ENCODE results near the gene PRKN. TPM values are rescaled to one million over a fixed set of nuclear protein-coding genes. Genes with fewer than 3 reads are reported as not detected.

Gene PRKN
- total RNA-seq, 1 experiment from 2014 or later: 1.2 TPM

DNA sequence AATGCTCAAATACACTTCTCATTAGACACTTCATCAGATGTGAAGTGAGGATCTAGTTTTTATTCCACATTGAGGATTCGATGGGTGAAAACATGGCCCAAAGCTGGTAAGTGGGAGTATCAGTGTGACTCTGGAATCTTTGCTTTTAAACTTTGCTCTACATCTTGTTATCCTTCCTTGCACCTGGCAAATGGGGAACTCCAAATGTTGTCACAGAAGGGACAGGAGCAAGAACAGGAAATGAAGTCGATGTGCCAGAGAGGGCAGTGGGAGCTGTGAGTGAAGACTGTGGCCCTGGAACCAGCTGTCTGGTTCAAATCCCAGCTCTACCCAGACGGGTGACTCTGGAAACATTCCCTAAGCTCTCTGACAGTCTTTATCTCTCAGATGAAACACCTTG is 1367.0 kb downstream of the PRKN start:
- intact Hi-C loops (cut with micrococcal nuclease; ENCODE audit: unreplicated experiment): no loop called here
- ChIA-PET CTCF (no interaction called here), POLR2A (ENCODE audit: low non-redundant PET) (no interaction called here)
- no peaks in the 10 kb centered on the region for H3K27me3 ChIP-seq (replicated peaks; ENCODE audit: insufficient read depth, low read depth, low read length, poor library complexity)
- no peaks in the 10 kb centered on the region for H3K36me3 ChIP-seq (ENCODE audit: insufficient read depth, low read length, poor library complexity, severe bottlenecking)
- H3K27ac ChIP-seq (ENCODE audit: low read depth, low read length, poor library complexity, severe bottlenecking): no peak overlapping the region
- H3K4me1 ChIP-seq (ENCODE audit: insufficient read depth, low read length, poor library complexity, severe bottlenecking): no peaks in the 10 kb centered on the region
- no peak overlapping the region for H3K4me3 ChIP-seq (ENCODE audit: low read depth, low read length, poor library complexity, severe bottlenecking)
- peaks cover 9% of the 10 kb centered on the region for H3K9me3 ChIP-seq (ENCODE audit: low read depth, low read length, poor library complexity, severe bottlenecking)
- BruUV-seq (replicated peaks): no TSS peak
- DNase-seq (ENCODE audit: low spot score): no peak
- TF ChIP-seq EZH2 (IDR thresholded peaks at IDR 0.05; ENCODE audit: borderline replicate concordance, low read depth, low read length, poor library complexity, severe bottlenecking): no peak
- no peak for TF ChIP-seq CTCF (conservative IDR thresholded peaks at IDR 0.05; ENCODE audit: low read depth, low read length)

DNA sequence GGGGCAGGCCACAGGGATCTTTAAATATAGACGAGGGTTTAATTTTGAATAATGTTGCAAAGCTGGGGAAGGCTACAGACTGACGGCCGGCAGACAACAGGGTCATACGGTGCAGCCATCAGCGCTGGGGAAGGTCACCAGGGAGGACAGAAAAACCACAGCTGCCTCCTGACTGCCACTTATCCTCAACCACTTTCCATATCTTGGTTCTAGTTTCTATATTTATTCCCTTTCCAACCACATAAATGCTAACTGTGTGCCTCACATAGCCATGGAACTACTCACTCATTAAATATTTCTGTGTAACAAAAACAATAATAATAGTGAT is 1368.0 kb downstream of the PRKN start:
- ChIA-PET CTCF (no interaction called here), POLR2A (ENCODE audit: low non-redundant PET) (no interaction called here)
- no peaks in the 10 kb centered on the region for H3K4me1 ChIP-seq (ENCODE audit: insufficient read depth, low read length, poor library complexity, severe bottlenecking)
- no peaks in the 10 kb centered on the region for H3K36me3 ChIP-seq (ENCODE audit: insufficient read depth, low read length, poor library complexity, severe bottlenecking)
- no peak for TF ChIP-seq CTCF (conservative IDR thresholded peaks at IDR 0.05; ENCODE audit: low read depth, low read length)
- TF ChIP-seq EZH2 (IDR thresholded peaks at IDR 0.05; ENCODE audit: borderline replicate concordance, low read depth, low read length, poor library complexity, severe bottlenecking): no peak
- H3K27ac ChIP-seq (ENCODE audit: low read depth, low read length, poor library complexity, severe bottlenecking): no peak overlapping the region
- no peak for DNase-seq (ENCODE audit: low spot score)
- no TSS peak for BruUV-seq (replicated peaks)
- no peak overlapping the region for H3K4me3 ChIP-seq (ENCODE audit: low read depth, low read length, poor library complexity, severe bottlenecking)
- intact Hi-C loops (cut with micrococcal nuclease; ENCODE audit: unreplicated experiment): no loop called here
- H3K27me3 ChIP-seq (replicated peaks; ENCODE audit: insufficient read depth, low read depth, low read length, poor library complexity): no peaks in the 10 kb centered on the region
- H3K9me3 ChIP-seq (ENCODE audit: low read depth, low read length, poor library complexity, severe bottlenecking): peaks cover 9% of the 10 kb centered on the region

- intact Hi-C loops (cut with micrococcal nuclease; ENCODE audit: unreplicated experiment): no loop called here
- no peak overlapping the region for H3K4me3 ChIP-seq (ENCODE audit: low read depth, low read length, poor library complexity, severe bottlenecking)
- H3K27ac ChIP-seq (ENCODE audit: low read depth, low read length, poor library complexity, severe bottlenecking): no peak overlapping the region
- ChIA-PET POLR2A (ENCODE audit: low non-redundant PET) (no interaction called here), CTCF (no interaction called here)
- no peaks in the 10 kb centered on the region for H3K9me3 ChIP-seq (ENCODE audit: low read depth, low read length, poor library complexity, severe bottlenecking)
- H3K4me1 ChIP-seq (ENCODE audit: insufficient read depth, low read length, poor library complexity, severe bottlenecking): no peaks in the 10 kb centered on the region
- no peak for TF ChIP-seq CTCF (conservative IDR thresholded peaks at IDR 0.05; ENCODE audit: low read depth, low read length)
- no peak for TF ChIP-seq EZH2 (IDR thresholded peaks at IDR 0.05; ENCODE audit: borderline replicate concordance, low read depth, low read length, poor library complexity, severe bottlenecking)
- no peaks in the 10 kb centered on the region for H3K36me3 ChIP-seq (ENCODE audit: insufficient read depth, low read length, poor library complexity, severe bottlenecking)
- H3K27me3 ChIP-seq (replicated peaks; ENCODE audit: insufficient read depth, low read depth, low read length, poor library complexity): no peaks in the 10 kb centered on the region
- DNase-seq (ENCODE audit: low spot score): no peak
- BruUV-seq (replicated peaks): no TSS peak
These were observed 1371.3 kb downstream of the PRKN start for GRCh38 chr6:161356167-161356854.

Data from A673 (cell line).